Cardiac ventricle fibroblast (primary cell): ENCODE results near the gene LTC4S. TPM values are rescaled to one million over a fixed set of nuclear protein-coding genes. Genes with fewer than 3 reads are reported as not detected.

Source experiments
- total RNA-seq: library from RNA; depleted of rRNA; stranded (reverse); fragments of >200 nt; gene quantifications from 2 replicates; pipeline ENCODE4 v1.2.3, GENCODE V29; 2015

Gene LTC4S, protein sequence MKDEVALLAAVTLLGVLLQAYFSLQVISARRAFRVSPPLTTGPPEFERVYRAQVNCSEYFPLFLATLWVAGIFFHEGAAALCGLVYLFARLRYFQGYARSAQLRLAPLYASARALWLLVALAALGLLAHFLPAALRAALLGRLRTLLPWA
- total RNA-seq, result 20.0 and 24.7 TPM in 2 replicates

DNA sequence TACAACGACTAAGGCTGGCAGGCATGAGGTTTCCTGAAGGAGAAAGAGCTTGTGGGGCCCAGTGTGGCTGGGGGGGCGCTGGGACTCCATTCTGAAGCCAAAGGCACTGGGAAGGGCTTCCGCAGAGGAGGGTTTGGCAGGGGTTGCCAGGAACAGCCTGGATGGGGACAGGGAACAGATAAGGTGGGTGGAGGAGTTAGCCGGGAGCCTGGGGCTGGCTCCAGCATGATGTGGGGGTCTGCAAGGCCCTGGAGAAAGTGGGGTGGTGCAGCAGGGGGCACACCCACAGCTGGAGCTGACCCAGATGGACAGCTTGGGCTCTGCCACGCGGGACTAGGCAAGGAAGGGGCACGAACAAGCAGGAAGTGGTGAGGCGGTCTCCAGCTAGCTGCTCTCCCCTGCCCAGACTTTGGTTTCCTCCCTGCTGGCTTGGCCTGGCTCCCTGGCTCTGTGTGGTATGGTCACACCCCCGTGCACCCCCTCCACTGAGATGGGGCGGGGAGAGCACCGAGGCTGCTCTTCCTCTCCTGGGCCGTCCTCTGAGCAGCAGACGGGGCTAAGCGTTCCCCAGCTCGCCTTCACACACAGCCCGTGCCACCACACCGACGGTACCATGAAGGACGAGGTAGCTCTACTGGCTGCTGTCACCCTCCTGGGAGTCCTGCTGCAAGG lies at the start of gene LTC4S:
Gene LTC4S, plus strand, starts transcription at position 519 of the 672 bp plus-strand sequence. Its CDS starts 95 bp downstream, at position 614.

DNA sequence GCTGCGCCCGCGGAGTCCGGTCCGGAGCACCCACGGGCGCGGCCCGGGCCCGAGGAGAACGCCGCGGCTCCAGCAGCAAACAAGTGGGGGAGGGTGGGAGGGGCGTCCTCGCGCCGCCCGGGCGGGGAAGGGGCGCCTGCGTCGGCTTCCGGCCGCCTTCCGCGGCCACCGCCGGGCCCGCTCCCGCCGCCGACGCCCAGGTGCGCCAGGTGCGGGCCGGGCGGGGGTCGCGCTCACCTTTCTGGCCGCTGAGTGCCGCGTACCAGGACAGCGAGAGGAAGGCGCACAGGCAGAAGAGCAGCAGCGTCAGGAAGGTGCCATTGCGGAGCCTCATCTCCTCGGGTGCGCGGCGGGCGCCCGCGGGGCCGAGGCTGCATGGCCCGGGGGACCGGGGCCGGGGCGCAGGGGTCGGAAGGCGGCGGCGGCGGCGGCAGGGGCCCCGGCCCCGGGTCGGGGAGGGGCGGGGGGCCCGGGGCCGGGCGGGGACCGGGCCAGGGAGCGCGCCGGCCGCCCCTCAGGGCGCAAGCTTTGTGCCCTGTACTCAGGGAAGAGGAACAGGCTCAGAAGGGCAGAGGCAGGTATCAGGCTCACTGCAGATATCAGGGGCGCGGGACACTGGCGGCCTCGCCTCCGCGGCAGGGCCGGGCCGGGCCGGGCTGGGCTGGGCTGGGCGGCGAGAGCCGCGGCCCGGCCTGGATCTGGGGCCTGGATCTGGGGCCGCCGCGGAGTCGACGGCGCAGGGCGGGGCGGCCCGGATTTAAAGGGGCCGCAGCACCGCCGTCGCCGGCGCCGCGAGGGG lies 12.7 kb downstream of the LTC4S start, which contains the start of gene MGAT4B:
Gene MGAT4B, minus strand, starts transcription at position 617 of the 799 bp plus-strand sequence. Its CDS starts 283 bp downstream, at position 334.

DNA sequence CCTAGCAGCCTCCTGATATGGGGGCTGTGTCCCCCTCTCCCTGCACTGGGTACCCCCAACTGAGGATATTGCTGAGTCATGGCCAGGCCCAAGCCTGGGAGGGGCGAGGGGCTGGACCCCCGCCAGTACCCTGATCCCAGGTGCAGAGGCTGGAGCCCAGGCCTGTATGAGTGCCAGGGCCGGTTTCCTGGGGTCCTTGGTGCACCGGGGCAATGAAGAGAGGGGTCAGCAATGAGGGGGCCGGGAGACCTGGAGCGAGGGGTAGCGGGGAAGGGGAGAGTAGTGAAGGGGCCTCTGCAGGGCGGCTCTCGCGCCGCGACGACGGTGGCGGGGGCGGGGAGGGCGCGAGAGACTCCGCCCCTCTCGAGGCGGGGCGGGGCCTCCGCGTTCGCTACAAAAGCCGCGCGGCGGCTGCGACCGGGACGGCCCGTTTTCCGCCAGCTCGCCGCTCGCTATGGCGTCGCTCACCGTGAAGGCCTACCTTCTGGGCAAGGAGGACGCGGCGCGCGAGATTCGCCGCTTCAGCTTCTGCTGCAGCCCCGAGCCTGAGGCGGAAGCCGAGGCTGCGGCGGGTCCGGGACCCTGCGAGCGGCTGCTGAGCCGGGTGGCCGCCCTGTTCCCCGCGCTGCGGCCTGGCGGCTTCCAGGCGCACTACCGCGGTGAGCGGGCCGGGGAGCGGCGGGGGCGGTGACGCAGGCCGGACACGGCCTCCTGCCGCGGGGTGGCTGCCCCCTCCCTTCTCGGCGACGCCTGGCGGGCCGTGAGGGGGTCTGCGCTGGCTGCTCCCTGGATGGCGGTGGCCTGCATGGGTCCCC lies 26.9 kb downstream of the LTC4S start, which contains the start of gene SQSTM1:
Gene SQSTM1, plus strand, starts transcription at position 423 of the 815 bp plus-strand sequence. Its CDS starts 32 bp downstream, at position 455.

Other genes with a start within 250 kb of the LTC4S start
- gene RUFY1, start 243.4 kb upstream of the LTC4S start, total RNA-seq, result 35.3 and 39.3 TPM in 2 replicates
- 138 and 149 TPM in 2 replicates for gene HNRNPH1, start 170.3 kb upstream of the LTC4S start, total RNA-seq
- gene CBY3, start 113.0 kb upstream of the LTC4S start, total RNA-seq, result not detected in 2 replicates
- 380 and 446 TPM in 2 replicates for gene CANX, start 95.0 kb upstream of the LTC4S start, total RNA-seq
- 17.1 and 23.9 TPM in 2 replicates for gene MAML1, start 61.2 kb upstream of the LTC4S start, total RNA-seq
- gene MGAT4B, start 12.9 kb downstream of the LTC4S start, total RNA-seq, result 120 and 157 TPM in 2 replicates
- gene SQSTM1, start 26.9 kb downstream of the LTC4S start, total RNA-seq, result 580 and 658 TPM in 2 replicates
- gene MRNIP, start 64.8 kb downstream of the LTC4S start, total RNA-seq, result 11.9 and 14.2 TPM in 2 replicates
- 83.4 and 96.1 TPM in 2 replicates for gene TBC1D9B, start 113.9 kb downstream of the LTC4S start, total RNA-seq